Activated CD4-positive, alpha-beta T cell treated with anti-CD3 and anti-CD28 coated beads, Interleukin-2, amount 10 ng/mL, durations not matched to agents 24 days and 14 days (primary cell): Measurements from ENCODE around the gene MBTD1. TPM values are rescaled to one million over a fixed set of nuclear protein-coding genes. Genes with fewer than 3 reads are reported as not detected.

ENCODE experiments used
- DNase-seq: peaks from one replicate; pipeline ENCODE4 v3.0.0; 2022
- H3K27ac Mint-ChIP-seq: one replicate; pipeline ENCODE4 v1.8.0; 2022; ENCODE audit warnings: mild to moderate bottlenecking, mixed read lengths
- H3K27me3 Mint-ChIP-seq: one replicate; pipeline ENCODE4 v1.8.0; 2022; ENCODE audit warnings: mixed read lengths
- H3K36me3 Mint-ChIP-seq: one replicate; pipeline ENCODE4 v1.8.0; 2022; ENCODE audit warnings: low read depth, mild to moderate bottlenecking, mixed read lengths
- H3K4me1 Mint-ChIP-seq: one replicate; pipeline ENCODE4 v1.8.0; 2021; ENCODE audit warnings: mixed read lengths
- H3K4me3 Mint-ChIP-seq: one replicate; pipeline ENCODE4 v1.8.0; 2022; ENCODE audit warnings: mild to moderate bottlenecking, moderate library complexity, mixed read lengths
- H3K9me3 Mint-ChIP-seq: one replicate; pipeline ENCODE4 v1.8.0; 2021; ENCODE audit warnings: mixed read lengths
- intact Hi-C: fragments of 100-400 bp; cut with micrococcal nuclease; formaldehyde crosslinking; loops from one replicate; pipeline ENCODE4 v1.15.1; 2023
- total RNA-seq: library from RNA; stranded (reverse); gene quantifications from 2 replicates; pipeline ENCODE4 v1.2.3, GENCODE V29; 2022

Gene MBTD1
- total RNA-seq, 1 donor from 2014 or later: 13.1 TPM

GRCh38 chr17:51133365-51133764 lies 126.5 kb downstream of the MBTD1 start:
- no peak for DNase-seq
- Mint-ChIP-seq H3K9me3 (no peaks in the 10 kb centered on the region), H3K4me1 (peaks cover 8% of the 10 kb centered on the region), H3K4me3 (no peak overlapping the region), H3K27ac (no peak overlapping the region), H3K27me3 (no peaks in the 10 kb centered on the region), H3K36me3 (no peaks in the 10 kb centered on the region)
- intact Hi-C loops: no loop called here

GRCh38 chr17:51132964-51133319 lies 126.9 kb downstream of the MBTD1 start:
- Mint-ChIP-seq H3K9me3 (no peaks in the 10 kb centered on the region), H3K4me3 (no peak overlapping the region), H3K4me1 (peaks cover 8% of the 10 kb centered on the region), H3K36me3 (no peaks in the 10 kb centered on the region), H3K27ac (no peak overlapping the region), H3K27me3 (no peaks in the 10 kb centered on the region)
- intact Hi-C loops: no loop called here
- DNase-seq: no peak

- intact Hi-C loops: no loop called here
- Mint-ChIP-seq H3K27ac (no peak overlapping the region), H3K4me1 (peaks cover 6% of the 10 kb centered on the region), H3K4me3 (no peak overlapping the region), H3K9me3 (no peaks in the 10 kb centered on the region), H3K36me3 (no peaks in the 10 kb centered on the region), H3K27me3 (no peaks in the 10 kb centered on the region)
- peak; percentile 62 for DNase-seq
Measured at GRCh38 chr17:51128076-51128475, 131.8 kb downstream of the MBTD1 start.

Other genes with a start within 250 kb of the MBTD1 start
- 47.5 and 47.7 TPM in 2 replicates for gene SPAG9, start 139.2 kb downstream of the MBTD1 start, total RNA-seq
- 447 and 455 TPM in 2 replicates for gene NME1, start 106.5 kb downstream of the MBTD1 start, total RNA-seq
- 752 and 795 TPM in 2 replicates for gene NME2, start 93.6 kb downstream of the MBTD1 start, total RNA-seq
- 79.9 and 84.5 TPM in 2 replicates for gene UTP18, start 497 bp upstream of the MBTD1 start, total RNA-seq